Measurements from ENCODE around the gene ZNF445. TPM values are rescaled to one million over a fixed set of nuclear protein-coding genes. Genes with fewer than 3 reads are reported as not detected.
"Not testable (repeated sequence)": the region's sequence is repeated elsewhere in the genome, so short reads cannot be mapped to it uniquely, and the experiment has no call there.

The ZNF445 gene
- 10 to 100 TPM; 19.1 to 20.4 (median 19.7) TPM for polyA plus RNA-seq (ENCODE audit: insufficient read length in 3 of 3)

DNA sequence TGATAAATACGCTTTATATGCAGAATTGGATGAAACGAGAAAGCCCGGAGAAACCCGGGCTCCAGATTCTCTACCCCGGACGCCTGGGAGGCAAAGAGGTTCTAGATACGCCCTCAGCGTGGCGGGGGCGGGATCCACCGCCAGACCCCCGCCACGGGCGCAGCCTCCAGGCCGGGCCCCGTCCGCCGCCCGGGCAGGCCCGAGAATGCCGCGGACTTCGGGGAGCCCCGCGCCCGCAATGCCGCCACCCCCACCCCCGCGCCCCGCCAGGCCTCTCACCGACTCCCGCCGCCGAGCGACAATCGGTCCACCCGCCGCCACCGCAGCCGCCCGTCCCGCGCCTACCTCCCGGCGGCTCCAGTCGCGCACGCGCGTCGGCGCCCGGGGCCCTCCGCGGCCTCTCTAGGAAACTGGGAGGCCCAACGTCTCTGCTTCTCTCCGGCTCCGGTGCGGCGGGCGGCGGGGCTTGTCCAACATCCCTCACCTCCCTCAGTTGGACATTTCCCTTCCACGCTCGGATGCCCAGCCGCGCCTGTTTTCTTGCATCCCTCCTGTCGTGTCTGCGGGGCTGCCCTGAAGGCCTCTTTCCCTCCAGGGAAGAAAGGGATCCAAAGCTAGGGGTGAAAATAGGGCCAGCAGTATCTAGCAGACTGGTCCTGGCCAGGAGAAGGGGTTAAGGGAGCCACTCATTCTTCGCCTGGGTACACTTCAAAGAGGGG lies at the start of gene ZNF445:
ZNF445 (minus strand) TSS at position 359 of the 719 bp plus-strand sequence. CDS start 22,121 bp downstream, outside the sequence.
- DNase-seq (ENCODE audit: low read depth in 3 of 3, low spot score in 2 of 3): peak in 2 of 3 donors; percentile 49 to 68

DNA sequence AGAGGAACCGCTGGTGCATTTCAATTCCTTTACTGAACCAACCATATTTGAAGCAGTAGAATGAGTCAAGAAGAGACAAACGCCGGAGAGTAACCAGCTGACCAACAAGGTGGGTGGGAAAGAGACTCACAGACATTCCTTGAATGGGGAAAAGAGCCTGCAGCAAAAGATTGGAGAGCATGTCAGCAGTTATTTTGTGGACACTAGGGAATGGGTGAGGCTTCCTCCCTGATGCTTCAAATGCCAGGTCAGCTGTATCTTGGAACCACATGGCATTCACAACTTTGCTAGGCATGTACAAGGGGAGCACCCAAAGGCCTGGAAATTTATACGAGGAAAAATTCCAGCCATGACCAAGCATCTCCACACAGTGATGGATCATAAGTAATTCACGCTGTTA lies 47.6 kb upstream of the ZNF445 start:
- DNase-seq (ENCODE audit: low read depth in 3 of 3, low spot score in 2 of 3): no peak

GRCh38 chr3:44522494-44522933 lies 45.0 kb upstream of the ZNF445 start:
- DNase-seq (ENCODE audit: low read depth in 3 of 3, low spot score in 2 of 3): no peak

- no peak for DNase-seq (ENCODE audit: low read depth in 3 of 3, low spot score in 2 of 3)
Measured at GRCh38 chr3:44521721-44522120, 44.3 kb upstream of the ZNF445 start.

DNA sequence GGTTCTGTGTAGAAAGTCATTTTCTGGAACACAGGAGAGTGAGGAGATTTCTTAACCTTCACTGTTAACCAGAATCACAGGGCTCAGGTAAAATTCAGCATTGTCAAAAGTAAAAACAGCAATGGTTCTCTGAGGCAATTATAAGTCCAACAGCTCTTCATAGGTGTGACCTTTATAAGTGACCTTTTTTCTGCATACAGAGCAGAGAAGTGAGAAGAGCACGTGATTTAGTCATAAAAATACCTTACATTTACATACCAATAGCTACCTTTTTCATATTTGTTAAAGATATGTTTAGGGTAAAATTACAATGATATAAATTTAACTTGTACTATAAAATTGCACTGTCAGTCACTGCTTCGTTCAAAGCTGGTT lies 41.3 kb upstream of the ZNF445 start:
- no peak for DNase-seq (ENCODE audit: low read depth in 3 of 3, low spot score in 2 of 3)

DNA sequence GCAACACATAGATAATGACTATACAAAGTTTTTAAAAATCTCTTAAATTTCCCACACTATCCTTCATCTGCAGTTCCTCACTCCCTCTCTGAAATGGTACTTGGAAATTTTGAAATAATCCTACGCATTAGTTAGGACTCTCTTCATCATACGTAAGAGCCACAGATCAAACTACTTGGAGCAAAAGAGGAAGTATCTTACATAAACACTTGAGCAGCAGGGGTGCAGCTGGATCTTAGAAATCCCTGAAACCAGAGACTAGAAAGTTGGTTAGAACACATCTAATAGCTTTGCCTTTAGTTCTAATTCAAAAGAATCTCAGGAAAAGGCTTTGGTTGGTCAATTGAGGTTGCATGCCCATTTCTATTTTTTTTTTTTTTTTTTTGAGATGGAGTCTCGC lies 38.8 kb upstream of the ZNF445 start:
- no peak for DNase-seq (ENCODE audit: low read depth in 3 of 3, low spot score in 2 of 3)

DNA sequence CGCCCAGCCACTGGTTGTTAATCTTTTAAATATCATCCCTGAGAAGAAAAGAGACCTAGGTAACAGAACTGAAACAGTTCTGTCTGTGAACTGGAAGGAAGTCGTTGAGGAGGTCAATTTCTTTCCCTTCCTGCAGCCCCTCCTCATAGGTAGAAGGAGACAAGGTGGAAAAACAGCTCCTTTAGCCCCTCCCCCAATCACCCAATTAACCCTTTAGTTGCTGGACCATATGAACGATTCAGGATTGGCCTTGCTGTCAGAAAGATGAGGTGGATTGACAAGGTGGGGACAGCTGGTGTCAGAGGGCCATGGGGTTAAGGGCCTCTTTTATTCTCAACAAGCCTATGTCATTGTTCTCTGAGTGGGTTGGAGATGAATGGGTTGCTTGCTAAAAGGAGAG lies 36.0 kb upstream of the ZNF445 start:
- DNase-seq (ENCODE audit: low read depth in 3 of 3, low spot score in 2 of 3): no peak

- peak in 1 of 3 donors; percentile 1 for DNase-seq (ENCODE audit: low read depth in 3 of 3, low spot score in 2 of 3)
Measured at GRCh38 chr3:44511238-44511566, 33.7 kb upstream of the ZNF445 start.

DNA sequence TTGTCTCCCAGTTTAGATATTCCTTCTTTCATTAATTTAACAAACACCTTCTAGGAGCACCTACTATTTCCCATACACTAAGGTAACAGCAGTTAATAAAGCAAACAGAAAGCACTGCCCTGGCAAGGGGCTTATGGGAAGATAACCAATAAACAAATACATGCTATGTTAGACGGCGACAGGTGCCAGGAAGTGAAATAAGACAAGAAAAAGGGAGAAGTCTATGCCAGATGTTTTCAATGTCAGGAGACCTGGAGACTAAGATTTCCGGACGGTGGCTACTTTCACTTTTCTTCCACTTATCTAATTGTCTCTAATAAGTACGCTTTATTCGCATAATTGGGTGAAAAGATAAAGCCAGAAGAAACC lies 32.5 kb upstream of the ZNF445 start:
- DNase-seq (ENCODE audit: low read depth in 3 of 3, low spot score in 2 of 3): no peak

DNA sequence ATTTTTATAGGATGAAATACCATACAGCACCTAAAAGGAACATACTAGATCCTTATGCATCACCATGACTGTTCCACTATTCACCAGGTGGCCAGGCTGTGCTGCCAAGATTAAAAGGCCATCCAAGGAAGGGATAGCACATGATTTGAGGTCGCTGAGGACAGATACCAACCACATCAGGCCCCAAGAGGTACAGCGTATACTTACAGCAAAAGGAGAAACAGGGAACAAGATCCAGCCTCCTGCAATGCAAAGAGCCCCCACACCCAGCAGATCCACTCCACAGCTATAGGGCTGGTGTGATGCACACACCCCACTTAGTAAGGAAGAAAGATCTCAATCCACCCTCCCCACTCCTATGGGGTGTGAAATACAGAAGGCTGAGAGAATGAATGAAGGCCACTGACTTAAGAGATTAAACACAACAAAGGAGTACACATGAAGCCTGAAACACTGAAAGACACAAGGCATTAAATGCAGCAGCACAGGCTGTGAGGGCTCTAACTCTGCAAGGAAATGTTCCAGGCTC lies 32.0 kb upstream of the ZNF445 start:
- no peak for DNase-seq (ENCODE audit: low read depth in 3 of 3, low spot score in 2 of 3)

GRCh38 chr3:44506961-44507360 lies 29.5 kb upstream of the ZNF445 start:
- no peak for DNase-seq (ENCODE audit: low read depth in 3 of 3, low spot score in 2 of 3)

DNA sequence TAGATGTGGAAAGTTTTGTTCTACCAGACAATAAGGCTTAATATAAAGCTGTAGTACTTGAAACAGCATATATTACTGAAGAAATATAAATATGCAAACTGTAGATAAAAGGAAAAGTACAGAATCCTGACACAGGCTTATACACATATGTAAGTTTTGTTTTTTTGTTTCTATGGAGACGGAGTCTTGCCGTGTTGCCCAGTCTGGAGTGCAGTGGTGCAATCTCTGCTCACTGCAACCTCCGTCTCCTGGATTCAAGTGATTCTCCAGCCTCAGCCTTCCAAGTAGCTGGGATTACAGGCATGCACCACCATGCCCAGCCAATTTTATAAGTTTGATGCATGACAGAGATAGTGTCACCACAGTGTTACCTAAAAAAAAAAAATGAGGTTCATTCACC lies 29.1 kb upstream of the ZNF445 start:
- DNase-seq (ENCODE audit: low read depth in 3 of 3, low spot score in 2 of 3): no peak

GRCh38 chr3:44504566-44504965 lies 27.1 kb upstream of the ZNF445 start:
- no peak for DNase-seq (ENCODE audit: low read depth in 3 of 3, low spot score in 2 of 3)

DNA sequence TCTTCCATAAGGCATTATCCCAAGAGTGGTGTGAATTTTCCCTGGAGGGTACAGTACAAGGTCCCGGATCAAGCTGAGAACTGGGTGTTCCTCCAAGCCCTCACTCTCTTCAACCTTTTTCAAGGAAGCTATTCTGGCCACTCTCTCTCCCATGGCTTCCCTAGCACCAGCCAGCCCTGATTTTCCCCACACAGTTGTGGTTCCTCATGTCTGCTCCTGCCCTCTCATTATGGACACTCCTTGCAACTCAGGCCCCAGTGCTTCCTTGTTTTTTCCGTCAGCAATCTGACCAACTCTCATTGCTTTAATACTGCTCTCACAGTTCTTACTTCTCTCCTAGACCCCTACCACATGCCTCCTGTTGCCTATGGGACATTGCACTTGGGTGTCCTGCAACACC lies 25.7 kb upstream of the ZNF445 start:
- not testable (repeated sequence) for DNase-seq (ENCODE audit: low read depth in 3 of 3, low spot score in 2 of 3)

DNA sequence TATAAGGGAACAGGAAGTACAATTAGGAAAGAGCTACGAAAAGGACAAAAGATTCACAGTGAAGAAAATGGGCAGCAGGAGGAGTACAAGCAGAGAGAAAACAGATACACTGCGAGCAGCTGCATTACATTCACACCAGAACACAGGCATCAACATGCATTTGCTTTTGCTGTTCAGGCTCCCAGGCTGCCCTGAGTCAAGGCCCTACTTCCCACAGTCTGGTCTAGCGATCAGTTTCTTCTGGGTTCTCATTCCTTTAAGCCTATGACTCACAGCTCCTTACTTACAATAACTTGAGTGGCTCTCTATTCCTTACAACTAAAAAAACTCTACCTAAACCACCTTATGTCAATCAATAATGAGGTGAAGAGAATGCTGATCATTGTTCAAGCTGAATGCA lies 24.5 kb upstream of the ZNF445 start:
- DNase-seq (ENCODE audit: low read depth in 3 of 3, low spot score in 2 of 3): no peak

DNA sequence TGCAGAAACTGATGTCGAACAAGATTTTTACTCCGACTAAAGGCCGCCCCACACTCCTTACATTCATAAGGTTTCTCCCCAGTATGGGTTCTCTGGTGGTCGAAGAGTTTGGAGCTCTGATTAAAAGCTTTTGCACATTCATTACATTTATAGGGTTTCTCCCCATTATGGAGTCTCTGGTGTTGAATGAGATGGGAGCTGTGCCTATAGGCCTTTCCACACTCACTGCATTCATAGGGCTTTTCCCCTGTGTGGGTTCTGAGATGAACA lies 22.4 kb upstream of the ZNF445 start:
- not testable (repeated sequence) for DNase-seq (ENCODE audit: low read depth in 3 of 3, low spot score in 2 of 3)

DNA sequence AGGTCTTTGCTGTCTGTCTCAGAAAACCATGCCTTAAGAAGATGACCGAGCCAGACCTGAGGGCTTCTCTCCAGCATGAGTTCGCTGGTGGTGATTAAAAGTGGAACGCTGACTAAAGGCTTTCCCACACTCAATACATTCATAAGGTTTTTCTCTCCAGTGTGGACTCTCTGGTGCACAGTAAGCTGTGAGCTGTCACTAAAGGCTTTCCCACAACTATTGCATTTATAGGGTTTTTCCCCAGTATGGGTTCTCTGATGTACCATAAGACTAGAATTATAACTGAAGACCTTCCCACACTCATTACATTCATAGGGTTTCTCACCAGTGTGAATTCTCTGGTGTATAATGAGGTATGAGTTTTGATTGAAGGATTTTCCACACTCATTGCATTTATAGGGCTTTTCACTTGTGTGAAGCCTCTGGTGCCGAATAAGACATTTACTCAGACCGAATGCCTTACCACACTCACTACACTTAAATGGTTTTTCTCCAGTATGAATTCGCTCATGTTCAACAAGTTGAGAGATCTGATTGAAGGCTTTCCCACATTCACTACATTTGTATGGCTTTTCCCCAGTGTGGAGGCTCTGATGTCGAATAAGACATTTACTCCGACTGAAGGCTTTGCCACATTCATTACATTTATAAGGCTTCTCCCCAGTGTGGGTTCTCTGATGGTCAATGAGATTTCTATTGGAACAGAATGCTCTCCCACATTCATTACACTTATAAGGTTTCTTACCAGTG lies 21.9 kb upstream of the ZNF445 start:
- no peak for DNase-seq (ENCODE audit: low read depth in 3 of 3, low spot score in 2 of 3)

GRCh38 chr3:44495636-44496415 lies 18.4 kb upstream of the ZNF445 start:
- no peak for DNase-seq (ENCODE audit: low read depth in 3 of 3, low spot score in 2 of 3)

DNA sequence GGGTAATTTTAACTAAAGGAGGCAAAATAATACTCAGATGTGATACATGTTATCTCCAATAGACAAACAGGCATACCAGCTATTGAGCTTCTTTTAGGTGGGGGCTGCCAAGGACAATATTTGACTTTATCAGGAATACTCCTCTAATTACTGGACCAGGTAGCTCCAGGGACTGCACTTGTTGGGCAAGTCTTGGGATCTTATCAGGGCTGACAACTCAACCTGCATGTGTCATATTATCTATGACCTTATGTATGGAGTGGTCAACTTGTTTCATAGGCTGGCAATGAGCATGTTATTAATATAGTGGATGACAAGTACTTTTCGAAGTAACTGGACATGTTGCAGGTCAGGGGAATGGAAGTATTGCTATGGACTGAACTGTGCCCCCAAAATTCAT lies 15.0 kb upstream of the ZNF445 start:
- DNase-seq (ENCODE audit: low read depth in 3 of 3, low spot score in 2 of 3): no peak

GRCh38 chr3:44482721-44483120 lies 5.3 kb upstream of the ZNF445 start:
- no peak for DNase-seq (ENCODE audit: low read depth in 3 of 3, low spot score in 2 of 3)

- DNase-seq (ENCODE audit: low read depth in 3 of 3, low spot score in 2 of 3): no peak
Measured at GRCh38 chr3:44478606-44479094, 1.2 kb upstream of the ZNF445 start.

Measured in right renal cortex interstitium (tissue), 3 donors.